Progenitor cell of endocrine pancreas (in vitro differentiated cells): ENCODE results near the gene MAPKAPK2. TPM values are rescaled to one million over a fixed set of nuclear protein-coding genes. Genes with fewer than 3 reads are reported as not detected.

Source experiments
- DNase-seq: peaks from one replicate; pipeline ENCODE4 v3.0.0; 2021; ENCODE audit warnings: low spot score; ENCODE audit not compliant: unreplicated experiment
- H3K27ac Mint-ChIP-seq: 2 replicates; pipeline ENCODE4 v1.8.0; 2021; ENCODE audit warnings: mild to moderate bottlenecking, moderate library complexity, mixed read lengths
- H3K27me3 Mint-ChIP-seq: 2 replicates; pipeline ENCODE4 v1.8.0; 2021; ENCODE audit warnings: mixed read lengths
- H3K36me3 Mint-ChIP-seq: 2 replicates; pipeline ENCODE4 v1.8.0; 2022; ENCODE audit warnings: mixed read lengths; ENCODE audit not compliant: insufficient read depth
- H3K4me1 Mint-ChIP-seq: 2 replicates; pipeline ENCODE4 v1.8.0; 2021; ENCODE audit warnings: low read depth, mixed read lengths
- H3K4me3 Mint-ChIP-seq: 2 replicates; pipeline ENCODE4 v1.8.0; 2021; ENCODE audit warnings: low read depth, mild to moderate bottlenecking, moderate library complexity, mixed read lengths
- H3K9me3 Mint-ChIP-seq: 2 replicates; pipeline ENCODE4 v1.8.0; 2021; ENCODE audit warnings: low read depth, mixed read lengths
- total RNA-seq: library from RNA; stranded (reverse); gene quantifications from 2 replicates; pipeline ENCODE4 v1.2.1, GENCODE V29; 2021
- TF ChIP-seq, protein P1 (sequence below): fragments of 200-600 bp; sonication (generic); IDR thresholded peaks from one replicate; pipeline ENCODE4 v1.5.0; 2021; ENCODE audit warnings: antibody characterized with exemption, mild to moderate bottlenecking; ENCODE audit not compliant: unreplicated experiment

MAPKAPK2 gene
- total RNA-seq, 1 donor from 2014 or later, result 60.8 TPM

DNA sequence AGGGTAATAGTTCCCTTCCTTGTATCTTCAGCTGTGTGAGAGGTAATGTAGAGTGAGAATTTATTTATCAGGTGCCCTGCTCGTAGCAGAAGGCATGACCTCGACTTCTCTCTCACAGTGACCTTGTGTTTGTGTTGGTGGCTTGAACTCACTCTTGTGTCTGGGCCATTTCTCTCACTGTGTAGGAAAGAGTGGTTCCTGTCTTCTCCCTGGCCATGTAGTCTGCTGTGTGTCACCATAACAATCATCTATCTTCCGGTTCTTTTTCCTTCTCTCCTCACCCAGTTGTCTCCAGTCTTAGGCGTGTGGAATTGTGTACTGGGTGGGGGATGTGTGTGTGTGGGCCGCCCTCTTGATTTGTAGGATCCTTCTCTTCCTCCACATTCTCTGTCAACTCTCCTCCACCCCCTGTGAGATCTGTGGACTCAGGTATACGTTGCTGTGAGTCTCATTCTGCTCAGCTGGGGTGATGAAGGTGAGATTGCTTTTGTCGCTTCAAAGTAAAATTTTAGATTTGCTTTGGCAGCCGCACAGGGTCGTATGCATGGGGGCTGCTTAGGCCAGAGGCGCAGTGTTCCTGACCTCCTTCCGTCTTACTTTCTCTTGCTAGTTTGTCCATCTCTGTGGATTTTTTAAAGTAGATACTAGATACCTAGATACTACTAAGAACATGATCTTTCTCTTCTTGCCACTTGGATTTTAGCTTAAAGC is 31.6 kb downstream of the MAPKAPK2 start:
- no peaks in the 10 kb centered on the region for H3K36me3 Mint-ChIP-seq
- TF ChIP-seq, protein P1, sequence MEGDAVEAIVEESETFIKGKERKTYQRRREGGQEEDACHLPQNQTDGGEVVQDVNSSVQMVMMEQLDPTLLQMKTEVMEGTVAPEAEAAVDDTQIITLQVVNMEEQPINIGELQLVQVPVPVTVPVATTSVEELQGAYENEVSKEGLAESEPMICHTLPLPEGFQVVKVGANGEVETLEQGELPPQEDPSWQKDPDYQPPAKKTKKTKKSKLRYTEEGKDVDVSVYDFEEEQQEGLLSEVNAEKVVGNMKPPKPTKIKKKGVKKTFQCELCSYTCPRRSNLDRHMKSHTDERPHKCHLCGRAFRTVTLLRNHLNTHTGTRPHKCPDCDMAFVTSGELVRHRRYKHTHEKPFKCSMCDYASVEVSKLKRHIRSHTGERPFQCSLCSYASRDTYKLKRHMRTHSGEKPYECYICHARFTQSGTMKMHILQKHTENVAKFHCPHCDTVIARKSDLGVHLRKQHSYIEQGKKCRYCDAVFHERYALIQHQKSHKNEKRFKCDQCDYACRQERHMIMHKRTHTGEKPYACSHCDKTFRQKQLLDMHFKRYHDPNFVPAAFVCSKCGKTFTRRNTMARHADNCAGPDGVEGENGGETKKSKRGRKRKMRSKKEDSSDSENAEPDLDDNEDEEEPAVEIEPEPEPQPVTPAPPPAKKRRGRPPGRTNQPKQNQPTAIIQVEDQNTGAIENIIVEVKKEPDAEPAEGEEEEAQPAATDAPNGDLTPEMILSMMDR, result no peak
- no peak for DNase-seq
- no peak overlapping the region for H3K27ac Mint-ChIP-seq
- no peak overlapping the region for H3K4me3 Mint-ChIP-seq
- H3K4me1 Mint-ChIP-seq, result peaks cover 12% of the 10 kb centered on the region
- no peaks in the 10 kb centered on the region for H3K27me3 Mint-ChIP-seq
- no peaks in the 10 kb centered on the region for H3K9me3 Mint-ChIP-seq

DNA sequence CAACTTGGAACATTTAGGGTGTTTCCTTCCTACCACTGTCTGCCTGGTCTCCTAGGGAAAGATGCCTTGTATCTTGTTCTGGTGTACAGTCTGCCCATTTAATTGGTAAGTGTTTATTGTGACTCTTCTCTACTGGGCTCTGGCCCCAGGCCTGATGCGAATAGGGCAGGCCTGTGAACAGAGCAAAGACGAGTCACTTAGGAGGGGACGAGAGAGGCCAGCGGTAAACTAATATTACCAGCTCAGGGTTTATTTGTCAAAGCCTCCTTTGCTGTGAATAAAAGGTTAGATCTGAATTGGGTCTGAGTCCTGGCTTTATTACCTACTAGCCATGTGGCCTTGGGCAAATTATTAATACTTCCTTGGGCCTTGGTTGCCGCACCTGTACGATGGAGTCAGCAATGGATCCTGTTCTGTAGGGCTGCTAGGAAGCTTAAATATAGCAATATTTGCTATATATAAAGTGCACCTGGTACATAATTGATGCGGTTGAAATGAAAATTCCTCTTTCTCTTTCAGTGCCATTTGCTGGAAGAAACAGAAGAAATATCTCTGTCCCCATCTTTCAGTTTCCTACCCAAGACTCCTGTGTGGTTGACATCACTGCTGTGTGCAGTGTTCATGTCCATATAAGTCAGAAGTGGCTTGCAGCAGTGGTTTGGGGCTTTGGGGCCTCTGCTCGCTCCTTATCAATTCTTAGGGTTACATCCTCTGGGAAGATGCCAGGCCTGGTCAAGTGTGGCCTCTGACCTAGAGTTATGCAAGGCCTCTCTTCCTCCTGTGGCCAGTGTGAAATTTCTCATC is 32.4 kb downstream of the MAPKAPK2 start:
- H3K27me3 Mint-ChIP-seq, result no peaks in the 10 kb centered on the region
- peaks cover 11% of the 10 kb centered on the region for H3K4me1 Mint-ChIP-seq
- no peaks in the 10 kb centered on the region for H3K9me3 Mint-ChIP-seq
- no peak for DNase-seq
- H3K4me3 Mint-ChIP-seq, result no peak overlapping the region
- no peaks in the 10 kb centered on the region for H3K36me3 Mint-ChIP-seq
- TF ChIP-seq, protein P1, result no peak
- no peak overlapping the region for H3K27ac Mint-ChIP-seq

DNA sequence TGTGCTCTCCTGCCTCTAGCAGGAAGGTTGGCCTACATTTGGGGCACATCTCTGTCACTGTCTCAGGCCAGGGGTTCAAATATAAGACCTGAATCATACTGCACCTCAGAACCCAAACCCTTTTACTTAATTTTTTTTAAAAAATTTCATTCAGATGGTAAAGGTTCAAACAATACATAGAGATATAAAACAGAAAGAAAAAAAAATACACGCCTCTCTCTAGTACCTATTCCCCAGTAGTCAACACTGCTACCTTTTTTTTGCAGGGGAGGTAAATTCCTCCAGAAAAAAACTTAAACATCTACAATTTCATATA is 32.9 kb downstream of the MAPKAPK2 start:
- TF ChIP-seq, protein P1, result no peak
- H3K9me3 Mint-ChIP-seq, result no peaks in the 10 kb centered on the region
- no peaks in the 10 kb centered on the region for H3K27me3 Mint-ChIP-seq
- DNase-seq, result no peak
- no peaks in the 10 kb centered on the region for H3K36me3 Mint-ChIP-seq
- no peak overlapping the region for H3K4me3 Mint-ChIP-seq
- H3K4me1 Mint-ChIP-seq, result peaks cover 10% of the 10 kb centered on the region
- H3K27ac Mint-ChIP-seq, result no peak overlapping the region

DNA sequence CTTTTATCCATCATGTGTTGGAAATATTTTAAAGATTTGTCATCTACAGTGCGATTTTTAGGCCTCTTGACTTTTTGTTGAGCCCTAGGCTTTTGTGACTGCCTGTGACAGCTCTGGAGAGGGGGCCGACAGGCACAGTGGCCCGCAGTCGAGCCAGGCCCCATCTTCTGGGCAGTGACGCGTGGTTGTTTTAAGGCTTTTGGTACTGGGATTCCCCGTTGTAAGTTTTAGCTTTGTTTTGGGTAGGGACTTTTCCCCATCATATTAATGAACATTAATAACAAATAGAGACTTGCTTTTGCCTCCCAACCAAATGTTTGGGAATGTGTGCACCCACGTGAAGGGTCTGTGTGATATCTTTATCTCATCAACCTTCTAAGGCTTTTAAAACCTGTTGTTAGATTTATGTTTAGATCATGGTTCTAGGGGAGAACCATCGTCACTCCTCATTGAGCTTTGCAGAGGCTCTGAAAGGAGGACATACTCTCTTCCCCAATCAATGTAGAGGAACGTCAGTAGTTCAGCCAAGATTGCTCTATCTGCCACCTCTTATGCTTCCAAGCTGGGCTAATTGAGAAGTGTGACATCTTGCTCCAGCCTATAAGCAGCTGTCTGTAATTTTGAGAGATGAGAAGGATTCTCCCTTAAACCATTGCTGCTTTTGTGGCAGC is 34.6 kb downstream of the MAPKAPK2 start:
- Mint-ChIP-seq H3K4me3 (no peak overlapping the region), H3K27me3 (no peaks in the 10 kb centered on the region), H3K9me3 (no peaks in the 10 kb centered on the region), H3K36me3 (no peaks in the 10 kb centered on the region), H3K4me1 (peaks cover 12% of the 10 kb centered on the region), H3K27ac (no peak overlapping the region)
- no peak for DNase-seq
- TF ChIP-seq, protein P1, result no peak

DNA sequence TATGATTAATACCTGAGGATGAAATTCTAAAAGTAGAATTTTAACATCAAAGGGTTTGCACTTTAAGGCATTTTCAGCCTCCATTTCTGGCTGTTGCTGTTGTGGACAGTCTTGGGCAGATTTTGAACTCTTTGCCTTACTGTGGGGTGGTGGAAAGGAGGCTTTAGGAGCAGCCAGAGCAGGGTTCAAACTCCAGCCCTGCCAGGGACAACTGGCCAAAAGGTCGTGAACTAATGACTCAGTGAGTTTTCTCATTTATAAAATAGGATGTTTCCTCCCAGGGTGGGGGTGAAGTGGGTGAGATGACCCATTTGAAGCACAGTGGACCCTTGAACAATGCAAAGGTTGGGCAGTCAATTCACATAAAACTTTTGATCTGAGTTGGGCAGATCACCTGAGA is 36.7 kb downstream of the MAPKAPK2 start:
- Mint-ChIP-seq H3K4me1 (peaks cover 11% of the 10 kb centered on the region), H3K36me3 (no peaks in the 10 kb centered on the region), H3K9me3 (no peaks in the 10 kb centered on the region), H3K27me3 (no peaks in the 10 kb centered on the region), H3K27ac (no peak overlapping the region), H3K4me3 (no peak overlapping the region)
- TF ChIP-seq, protein P1, result no peak
- no peak for DNase-seq
